Esophagus muscularis mucosa (tissue), 4 donors: ENCODE results near the gene FASTKD3. TPM values are rescaled to one million over a fixed set of nuclear protein-coding genes. Genes with fewer than 3 reads are reported as not detected.

Experiments used
- DNase-seq: peaks from one replicate; pipeline ENCODE4 v3.0.0-alpha.2; 2017; ENCODE audit errors: extremely low spot score
- H3K27ac ChIP-seq, 4 donors: fragments of 200-600 bp; sonication (generic); replicated peaks in 1 of 4; 1 replicate in 3 of 4; 2 replicates in 1 of 4; pipeline ENCODE4 v1.5.1; 2016 to 2019; ENCODE audit warnings: mild to moderate bottlenecking in 1 of 4
- H3K27me3 ChIP-seq, 4 donors: fragments of 200-600 bp; sonication (generic); one replicate each; pipeline versions ENCODE4 v1.5.1 to v1.6.0; 2016 to 2019
- H3K36me3 ChIP-seq, 4 donors: fragments of 200-600 bp; sonication (generic); one replicate each; pipeline ENCODE4 v1.5.1; 2016 to 2019
- H3K4me1 ChIP-seq, 4 donors: fragments of 200-600 bp; sonication (generic); one replicate each; pipeline ENCODE4 v1.5.1; 2016 to 2019
- H3K4me3 ChIP-seq, 4 donors: fragments of 200-600 bp; sonication (generic); 1 replicate in 2 of 4; 2 replicates in 2 of 4; pipeline ENCODE4 v1.5.1; 2016 to 2019; ENCODE audit warnings: mild to moderate bottlenecking in 4 of 4, moderate library complexity in 1 of 4
- H3K9me3 ChIP-seq, 4 donors: fragments of 200-600 bp; sonication (generic); 1 replicate in 3 of 4; 2 replicates in 1 of 4; pipeline ENCODE4 v1.5.1; 2016 to 2019
- CTCF ChIP-seq, 3 experiments: fragments of 200-600 bp in 2 of 3; fragments of 450-650 bp in 1 of 3; sonication (generic) in 2 of 3; IDR thresholded peaks; one replicate each; pipeline ENCODE4 v1.5.1; 2017 to 2019; ENCODE audit warnings: antibody characterized with exemption in 3 of 3, mild to moderate bottlenecking in 2 of 3, moderate library complexity in 1 of 3
- EP300 ChIP-seq: sonication (generic); formaldehyde crosslinking; IDR thresholded peaks from one replicate; pipeline ENCODE4 v1.6.1; 2017; ENCODE audit warnings: antibody characterized with exemption
- POLR2A ChIP-seq: fragments of 450-650 bp; IDR thresholded peaks from one replicate; pipeline ENCODE4 v1.6.1; 2017; ENCODE audit warnings: antibody characterized with exemption, moderate library complexity, mild to moderate bottlenecking, low read depth
- POLR2AphosphoS5 ChIP-seq, 2 donors: sonication (generic); formaldehyde crosslinking; IDR thresholded peaks; one replicate each; pipeline ENCODE4 v1.6.1; 2017; ENCODE audit warnings: antibody characterized with exemption in 2 of 2
- WGBS: methylation state at CpG from one replicate; pipeline ENCODE4 v1.1.5; 2018; 5-methylcytosine and 5-hydroxymethylcytosine counted together
- intact Hi-C: fragments of 100-400 bp; cut with DNase I; formaldehyde crosslinking; loops from one replicate; pipeline ENCODE4 v1.15.1; 2023
- total RNA-seq, 4 donors: library from RNA; depleted of rRNA; stranded (reverse); fragments of >200 nt; gene quantifications; one replicate each; pipeline versions ENCODE4 v1.1.0 to v1.2.1, GENCODE V29; 2016

FASTKD3 gene
- total RNA-seq, 4 donors from 2014 or later, result 7.4 to 13.3 (median 8.2) TPM

GRCh38 chr5:7910738-7911428 lies 42.1 kb upstream of the FASTKD3 start:
- H3K4me3 ChIP-seq, result no peak overlapping the region
- no peak overlapping the region for H3K27ac ChIP-seq
- H3K27me3 ChIP-seq, result no peaks in the 10 kb centered on the region
- H3K4me1 ChIP-seq, result no peaks in the 10 kb centered on the region
- no peak for TF ChIP-seq POLR2AphosphoS5 (IDR thresholded peaks at IDR 0.05)
- TF ChIP-seq EP300, result no peak
- no peak for TF ChIP-seq POLR2A
- TF ChIP-seq CTCF (IDR thresholded peaks at IDR 0.05), result no peak
- intact Hi-C loops, result no loop called here
- no peak for DNase-seq
- peaks cover 0 to 26% (median 10%) of the 10 kb centered on the region in 4 donors for H3K9me3 ChIP-seq
- peaks cover 0 to 16% (median 6%) of the 10 kb centered on the region in 4 donors for H3K36me3 ChIP-seq
- WGBS, result 97% methylated on average over 2 of the region's 2 CpGs

- H3K36me3 ChIP-seq, result peaks cover 0 to 21% (median 10%) of the 10 kb centered on the region in 4 donors
- intact Hi-C loops, result no loop called here
- WGBS, result 100% methylated on average over 1 of the region's 1 CpG
These were observed 39.5 kb upstream of the FASTKD3 start for GRCh38 chr5:7908317-7908716.

GRCh38 chr5:7907612-7908011 lies 38.8 kb upstream of the FASTKD3 start:
- no peak for DNase-seq
- 100% methylated on average over 1 of the region's 1 CpG for WGBS
- no peak overlapping the region for H3K27ac ChIP-seq
- TF ChIP-seq POLR2AphosphoS5 (IDR thresholded peaks at IDR 0.05), result no peak
- TF ChIP-seq CTCF (IDR thresholded peaks at IDR 0.05), result no peak
- no peak for TF ChIP-seq POLR2A
- no peak for TF ChIP-seq EP300
- H3K27me3 ChIP-seq, result no peaks in the 10 kb centered on the region
- intact Hi-C loops, result no loop called here
- H3K4me3 ChIP-seq, result no peak overlapping the region
- peaks cover 6 to 28% (median 17%) of the 10 kb centered on the region in 4 donors for H3K36me3 ChIP-seq
- H3K4me1 ChIP-seq, result no peaks in the 10 kb centered on the region
- peaks cover 0 to 22% (median 8%) of the 10 kb centered on the region in 4 donors for H3K9me3 ChIP-seq

More at GRCh38 chr5:7908317-7908716, 39.5 kb upstream of the FASTKD3 start:
- no peaks in the 10 kb centered on the region for H3K27me3 ChIP-seq
- peaks cover 0 to 26% (median 10%) of the 10 kb centered on the region in 4 donors for H3K9me3 ChIP-seq
- no peaks in the 10 kb centered on the region for H3K4me1 ChIP-seq
- no peak for DNase-seq
- no peak overlapping the region for H3K4me3 ChIP-seq
- no peak overlapping the region for H3K27ac ChIP-seq
- no peak for TF ChIP-seq POLR2AphosphoS5 (IDR thresholded peaks at IDR 0.05)

GRCh38 chr5:7904170-7904569 lies 35.3 kb upstream of the FASTKD3 start:
- no peak overlapping the region for H3K4me3 ChIP-seq
- H3K27me3 ChIP-seq, result no peaks in the 10 kb centered on the region
- peaks cover 0 to 16% (median 4%) of the 10 kb centered on the region in 4 donors for H3K9me3 ChIP-seq
- H3K4me1 ChIP-seq, result no peaks in the 10 kb centered on the region
- intact Hi-C loops, result no loop called here
- H3K27ac ChIP-seq, result no peak overlapping the region
- WGBS, result 86% methylated on average over 2 of the region's 2 CpGs
- TF ChIP-seq EP300 (no peak), POLR2A (no peak), CTCF (IDR thresholded peaks at IDR 0.05) (no peak), POLR2AphosphoS5 (IDR thresholded peaks at IDR 0.05) (no peak)
- peaks cover 34 to 59% (median 45%) of the 10 kb centered on the region in 4 donors for H3K36me3 ChIP-seq
- DNase-seq, result no peak

- Histone ChIP-seq H3K9me3 (peaks cover 0 to 6% (median 2%) of the 10 kb centered on the region in 4 donors), H3K4me1 (no peaks in the 10 kb centered on the region), H3K4me3 (no peak overlapping the region), H3K36me3 (peaks cover 43 to 65% (median 54%) of the 10 kb centered on the region in 4 donors), H3K27me3 (no peaks in the 10 kb centered on the region), H3K27ac (no peak overlapping the region)
- intact Hi-C loops, result no loop called here
- 96% methylated on average over 9 of the region's 9 CpGs for WGBS
- no peak for DNase-seq
- no peak for TF ChIP-seq EP300
- TF ChIP-seq POLR2A, result no peak
- TF ChIP-seq POLR2AphosphoS5 (IDR thresholded peaks at IDR 0.05), result no peak
- TF ChIP-seq CTCF (IDR thresholded peaks at IDR 0.05), result no peak
These were observed 34.1 kb upstream of the FASTKD3 start for GRCh38 chr5:7902666-7903625.
